IPS-11a (cell line): ENCODE results near the gene BEAN1.
"Not testable (repeated sequence)": the region's sequence is repeated elsewhere in the genome, so short reads cannot be mapped to it uniquely, and the experiment has no call there.

Source experiments
- H3K4me3 ChIP-seq: one replicate; pipeline ENCODE4 v1.5.1; 2013; ENCODE audit warnings: low read depth, low read length, control low read depth

BEAN1 gene

GRCh38 chr16:66481943-66482390 lies 54.9 kb downstream of the BEAN1 start:
- H3K4me3 ChIP-seq, result no peak overlapping the region

GRCh38 chr16:66483689-66484452 lies 56.8 kb downstream of the BEAN1 start:
- no peak overlapping the region for H3K4me3 ChIP-seq

GRCh38 chr16:66484453-66485213 lies 57.5 kb downstream of the BEAN1 start:
- H3K4me3 ChIP-seq, result no peak overlapping the region

- no peak overlapping the region for H3K4me3 ChIP-seq
Observed at GRCh38 chr16:66485376-66485775, 58.3 kb downstream of the BEAN1 start.

GRCh38 chr16:66486199-66486772 lies 59.2 kb downstream of the BEAN1 start:
- H3K4me3 ChIP-seq, result no peak overlapping the region

GRCh38 chr16:66486773-66487579 lies 59.9 kb downstream of the BEAN1 start:
- no peak overlapping the region for H3K4me3 ChIP-seq

- H3K4me3 ChIP-seq, result no peak overlapping the region
Observed at GRCh38 chr16:66487580-66488275, 60.6 kb downstream of the BEAN1 start.

- no peak overlapping the region for H3K4me3 ChIP-seq
Observed at GRCh38 chr16:66488505-66488904, 61.4 kb downstream of the BEAN1 start.

GRCh38 chr16:66489385-66489784 lies 62.3 kb downstream of the BEAN1 start:
- H3K4me3 ChIP-seq, result no peak overlapping the region

- H3K4me3 ChIP-seq, result no peak overlapping the region
Observed at GRCh38 chr16:66489818-66490217, 62.7 kb downstream of the BEAN1 start.

GRCh38 chr16:66490774-66491715 lies 64.0 kb downstream of the BEAN1 start:
- no peak overlapping the region for H3K4me3 ChIP-seq

GRCh38 chr16:66491716-66492064 lies 64.6 kb downstream of the BEAN1 start:
- no peak overlapping the region for H3K4me3 ChIP-seq

- H3K4me3 ChIP-seq, result no peak overlapping the region
Observed at GRCh38 chr16:66493490-66494401, 66.7 kb downstream of the BEAN1 start.

- no peak overlapping the region for H3K4me3 ChIP-seq
Observed at GRCh38 chr16:66494916-66495315, 67.8 kb downstream of the BEAN1 start.

- no peak overlapping the region for H3K4me3 ChIP-seq
Observed at GRCh38 chr16:66495440-66495839, 68.3 kb downstream of the BEAN1 start.

GRCh38 chr16:66496226-66496625 lies 69.1 kb downstream of the BEAN1 start:
- H3K4me3 ChIP-seq, result not testable (repeated sequence)

GRCh38 chr16:66497921-66498320 lies 70.8 kb downstream of the BEAN1 start:
- not testable (repeated sequence) for H3K4me3 ChIP-seq

- not testable (repeated sequence) for H3K4me3 ChIP-seq
Observed at GRCh38 chr16:66501563-66501962, 74.5 kb downstream of the BEAN1 start.
